LNCAP (cell line): ENCODE measurements around the gene SGPL1.
A peak's percentile ranks its signal among the peaks of the same experiment; 100 is the strongest.

Source experiments
- CTCF ChIP-seq: fragments of 450-650 bp; IDR thresholded peaks from 2 replicates; pipeline ENCODE4 v1.5.1; 2017; ENCODE audit warnings: mild to moderate bottlenecking

Gene SGPL1

DNA sequence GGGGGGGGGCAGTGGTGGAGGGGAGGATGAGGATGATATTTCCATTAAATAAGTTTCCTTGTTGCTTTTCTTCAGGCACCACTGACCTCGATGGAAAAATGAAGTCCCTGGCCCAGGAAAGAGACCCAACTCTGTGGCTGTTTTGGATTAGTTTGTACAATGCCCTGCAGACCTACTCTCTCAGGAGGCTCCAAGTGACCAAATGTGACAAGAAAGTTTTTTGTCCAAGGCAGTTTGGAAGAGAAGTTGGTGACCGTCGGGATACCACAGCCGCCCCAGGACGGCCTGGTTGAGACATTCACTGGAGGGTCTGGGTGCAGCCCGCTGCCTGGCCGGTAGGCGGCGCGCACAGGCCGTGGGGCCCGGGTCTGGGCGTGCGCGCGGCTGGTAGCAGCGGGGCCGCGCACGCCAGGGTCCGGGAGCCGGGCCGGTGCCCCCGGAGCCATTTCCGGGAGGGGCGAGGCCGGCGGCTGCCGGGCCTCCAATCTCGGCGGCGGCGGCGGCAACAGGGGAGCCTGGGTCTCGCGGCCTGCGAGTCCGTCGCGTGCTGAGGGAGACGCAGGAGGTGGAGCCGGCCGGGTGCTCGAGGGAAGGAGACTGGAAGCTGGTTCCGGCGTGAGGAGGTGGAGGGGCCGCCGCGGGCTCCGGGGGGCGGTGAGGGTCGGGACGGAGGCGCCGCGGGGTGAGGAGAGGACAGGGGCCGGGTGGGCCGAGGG, at the start of gene SGPL1:
Gene SGPL1 (plus strand): TSS at position 445 of the 716 bp plus-strand sequence. CDS start 906 bp downstream, outside the sequence.
- TF ChIP-seq CTCF: peak; percentile 98

DNA sequence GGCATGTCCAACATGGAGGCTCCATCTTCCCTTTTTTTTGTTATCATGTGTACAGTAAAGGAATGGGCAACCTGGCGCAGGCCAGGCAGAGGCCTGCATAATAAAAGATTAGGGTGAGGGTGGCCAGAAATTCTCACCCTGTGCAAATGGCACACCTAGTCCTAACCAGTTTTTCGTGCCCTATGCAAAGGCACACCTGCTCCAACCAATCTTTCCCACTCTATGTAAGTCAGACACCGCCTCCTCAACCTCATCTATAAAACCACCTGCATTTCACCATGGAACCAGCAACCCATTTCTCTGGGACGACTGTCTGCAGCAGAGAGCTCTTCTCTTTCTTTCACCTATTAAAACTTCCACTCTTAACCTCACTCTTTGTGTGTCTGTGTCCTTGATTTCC, 46.6 kb upstream of the SGPL1 start:
- no peak for TF ChIP-seq CTCF

GRCh38 chr10:70770001-70770400, 45.7 kb upstream of the SGPL1 start:
- no peak for TF ChIP-seq CTCF

GRCh38 chr10:70771311-70772194, 44.2 kb upstream of the SGPL1 start:
- TF ChIP-seq CTCF: no peak

DNA sequence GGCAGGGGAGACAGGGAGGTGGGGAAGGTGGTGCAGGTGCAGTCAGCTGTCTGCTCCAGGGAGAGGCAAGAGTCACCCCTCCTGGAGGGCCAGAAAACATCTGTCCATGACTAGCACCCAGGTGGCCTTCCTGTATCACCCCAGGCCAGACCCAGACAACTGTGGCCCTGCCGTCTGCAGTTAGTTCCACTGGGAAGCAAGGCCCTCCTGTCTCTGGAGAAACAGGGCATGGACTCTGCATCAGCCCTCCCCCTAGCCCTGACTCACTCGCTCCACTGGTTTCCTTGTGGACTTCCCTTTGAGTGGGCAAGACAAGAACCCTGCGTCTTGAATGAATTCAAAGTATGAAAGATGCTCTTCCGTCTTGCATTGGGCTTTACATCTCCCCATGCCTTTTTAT, 43.1 kb upstream of the SGPL1 start:
- TF ChIP-seq CTCF: no peak

DNA sequence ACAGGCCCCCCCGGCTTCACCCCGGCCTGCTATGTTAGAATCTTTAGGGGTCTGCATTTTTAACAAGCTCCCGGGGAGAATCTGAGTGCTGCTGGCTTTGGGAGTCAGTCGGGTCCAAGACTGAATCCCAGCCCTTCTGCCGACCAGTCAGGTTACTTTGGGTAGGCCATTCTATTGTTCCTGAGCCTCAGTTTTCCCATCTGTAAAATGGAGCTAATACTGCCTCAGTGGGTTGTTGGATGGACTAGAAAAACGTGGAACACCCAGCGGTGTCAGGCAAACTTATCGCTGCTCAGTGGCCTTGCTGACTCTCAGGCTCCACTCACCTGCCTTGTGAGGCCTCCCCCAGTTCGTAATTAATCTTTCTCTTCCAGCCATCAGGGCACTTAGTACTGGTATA, 42.3 kb upstream of the SGPL1 start:
- no peak for TF ChIP-seq CTCF

GRCh38 chr10:70773965-70774809, 41.6 kb upstream of the SGPL1 start:
- no peak for TF ChIP-seq CTCF
